Measurements from ENCODE around the gene PLA2G12A. TPM values are rescaled to one million over a fixed set of nuclear protein-coding genes. Genes with fewer than 3 reads are reported as not detected.
A peak's percentile ranks its signal among the peaks of the same experiment; 100 is the strongest.

Gene PLA2G12A
- total and polyA plus RNA-seq, 9 of the 15 experiments (the other 6 are each of a cell fraction or from before 2014, with no cell fraction given), result 24.2 to 226 (median 80.5) TPM

DNA sequence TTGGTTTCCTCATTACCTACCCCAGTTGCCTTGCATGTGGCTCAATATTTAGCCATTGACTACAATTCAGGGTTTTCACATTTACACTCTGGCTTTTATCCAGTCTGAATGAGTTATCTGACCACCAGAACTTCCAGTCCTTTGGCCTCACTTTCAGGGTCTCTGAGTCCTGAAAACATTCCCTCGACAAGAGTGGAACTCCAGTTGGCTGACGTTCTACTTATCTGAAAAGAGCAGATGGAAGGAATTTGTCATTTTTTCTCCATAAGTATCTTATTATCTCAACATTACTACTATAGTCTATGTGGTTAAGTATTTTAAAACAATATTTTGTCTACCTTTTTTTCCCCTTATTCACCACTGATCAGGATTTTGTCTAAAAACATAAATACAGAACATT is 21.4 kb downstream of the PLA2G12A start (continued):
- TF ChIP-seq, protein P1, sequence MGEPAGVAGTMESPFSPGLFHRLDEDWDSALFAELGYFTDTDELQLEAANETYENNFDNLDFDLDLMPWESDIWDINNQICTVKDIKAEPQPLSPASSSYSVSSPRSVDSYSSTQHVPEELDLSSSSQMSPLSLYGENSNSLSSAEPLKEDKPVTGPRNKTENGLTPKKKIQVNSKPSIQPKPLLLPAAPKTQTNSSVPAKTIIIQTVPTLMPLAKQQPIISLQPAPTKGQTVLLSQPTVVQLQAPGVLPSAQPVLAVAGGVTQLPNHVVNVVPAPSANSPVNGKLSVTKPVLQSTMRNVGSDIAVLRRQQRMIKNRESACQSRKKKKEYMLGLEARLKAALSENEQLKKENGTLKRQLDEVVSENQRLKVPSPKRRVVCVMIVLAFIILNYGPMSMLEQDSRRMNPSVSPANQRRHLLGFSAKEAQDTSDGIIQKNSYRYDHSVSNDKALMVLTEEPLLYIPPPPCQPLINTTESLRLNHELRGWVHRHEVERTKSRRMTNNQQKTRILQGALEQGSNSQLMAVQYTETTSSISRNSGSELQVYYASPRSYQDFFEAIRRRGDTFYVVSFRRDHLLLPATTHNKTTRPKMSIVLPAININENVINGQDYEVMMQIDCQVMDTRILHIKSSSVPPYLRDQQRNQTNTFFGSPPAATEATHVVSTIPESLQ (CRISPR knock-in tag; IDR thresholded peaks at IDR 0.05), result no peak
- TF ChIP-seq ZBTB17 (CRISPR knock-in tag; IDR thresholded peaks at IDR 0.05), result no peak
- no peak for TF ChIP-seq ETS2 (tag; IDR thresholded peaks at IDR 0.05; ENCODE audit: borderline replicate concordance, poor library complexity, severe bottlenecking)
- TF ChIP-seq ARID1B (IDR thresholded peaks at IDR 0.05), result peak; percentile 68

DNA sequence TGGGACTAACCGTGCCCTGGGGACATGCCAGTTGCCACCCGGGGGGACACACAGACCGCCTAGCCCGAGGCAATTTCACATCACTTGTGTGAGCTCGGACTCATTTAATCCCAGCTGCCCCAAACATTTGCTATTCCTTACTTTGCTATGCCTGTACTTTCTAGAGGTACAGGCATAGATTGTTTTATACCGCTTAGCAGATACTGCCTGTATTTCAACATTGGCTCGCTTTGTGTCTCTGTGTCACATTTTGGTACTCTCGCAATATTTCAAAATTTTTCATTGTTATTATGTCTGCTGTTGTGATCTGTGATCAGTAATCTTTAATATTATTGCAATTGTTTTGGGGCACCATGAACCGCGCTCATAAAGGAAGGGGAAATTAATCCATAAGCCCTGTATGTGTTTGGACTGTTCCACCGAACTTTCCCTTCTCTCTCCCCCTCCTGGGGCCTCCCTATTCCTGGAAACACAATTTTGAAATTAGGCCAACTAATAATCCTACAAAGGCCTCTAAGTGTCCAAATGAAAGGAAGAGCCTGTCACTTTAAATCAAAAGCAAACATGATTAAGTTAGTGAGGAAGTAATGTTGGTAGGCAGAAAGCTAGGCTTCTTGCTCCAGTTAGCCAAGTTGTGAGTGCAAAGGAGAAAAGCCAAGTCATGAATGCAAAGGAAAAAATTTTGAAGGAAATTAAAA is 26.1 kb downstream of the PLA2G12A start:
- H4K20me1 ChIP-seq (replicated peaks; ENCODE audit: control insufficient read depth, insufficient read depth, low read length), result no peaks in the 10 kb centered on the region; the same call in 1 of the 2 replicates
- H3K36me3 ChIP-seq (ENCODE audit: control insufficient read depth, insufficient read depth, low read length), result peaks cover 29% of the 10 kb centered on the region
- intact Hi-C loops (cut with micrococcal nuclease) (loop anchor here (2.0 to 10.0 kb wide), 3 partner anchors 25 to 271 kb away; partner anchors contain the start of gene GAR1), in situ Hi-C loops (cut with MboI) (no loop called here)
- no peaks in the 10 kb centered on the region for H3K27me3 ChIP-seq (ENCODE audit: control insufficient read depth in 2 of 2, insufficient read depth in 2 of 2, low read length in 2 of 2)
- ATAC-seq (no peak), DNase-seq (ENCODE audit: extremely low read depth in 1 of 4, low spot score in 3 of 4) (peak in 1 of 4 experiments; percentile 16), FAIRE-seq (no peak)
- ChIA-PET CTCF (ENCODE audit: low intra/inter-chr PET ratio) (interaction anchor here (1.4 to 1.9 kb wide), 3 partner anchors 99 to 123 kb away, joined by 5 to 7 read pairs (median 7); no protein-coding TSS in a partner anchor), POLR2A (interaction anchor here (0.5 to 2.1 kb wide), 6 partner anchors 8 to 1911 kb away, joined by 3 to 6 read pairs (median 4); no protein-coding TSS in a partner anchor)
- H3K9me1 ChIP-seq (ENCODE audit: control insufficient read depth, insufficient read depth, low read length), result no peaks in the 10 kb centered on the region
- H3K4me3 ChIP-seq, result peak overlapping the region; percentile 80
- H3K4me1 ChIP-seq (replicated peaks in 1 of 2; ENCODE audit: control insufficient read depth in 2 of 2, insufficient read depth in 2 of 2, low read length in 2 of 2), result peaks cover 24 to 26% of the 10 kb centered on the region in 2 experiments
- peaks cover 31% of the 10 kb centered on the region for H3K79me2 ChIP-seq (ENCODE audit: control insufficient read depth, insufficient read depth, low read length)
- no peaks in the 10 kb centered on the region for H3K9me3 ChIP-seq (replicated peaks; ENCODE audit: control insufficient read depth, insufficient read depth, low read depth, low read length)
- peak overlapping the region; percentile 85 for H3K4me2 ChIP-seq (ENCODE audit: insufficient read depth, low read length)
- H2AFZ ChIP-seq (ENCODE audit: low read depth, low read length), result peak overlapping the region; percentile 91
- peak overlapping the region; percentile 82 for H3K27ac ChIP-seq (ENCODE audit: extremely low read depth, low read depth, low read length)
- no TSS peak for BruUV-seq (replicated peaks)
- H3K9ac ChIP-seq (ENCODE audit: insufficient read depth in 1 of 2, low read depth in 2 of 2, low read length in 2 of 2), result peak overlapping the region; percentile 86 to 94
- 22% methylated on average over 11 of the region's 11 CpGs for WGBS (ENCODE audit: insufficient coverage, low coverage, missing lambda C conversion rate)
- TF ChIP-seq DDX20 (tag; IDR thresholded peaks at IDR 0.05; ENCODE audit: low read depth), result no peak
- no peak for TF ChIP-seq SMAD4 (CRISPR knock-in tag; conservative IDR thresholded peaks at IDR 0.05)
- no peak for TF ChIP-seq HNRNPL (IDR thresholded peaks at IDR 0.05; ENCODE audit: low read depth, low read length)
- no peak for TF ChIP-seq CHD1 (IDR thresholded peaks at IDR 0.05; ENCODE audit: low read length)
- no peak for TF ChIP-seq MYC (IDR thresholded peaks at IDR 0.05; ENCODE audit: low read depth, low read length)
- TF ChIP-seq MYC (CRISPR knock-in tag; IDR thresholded peaks at IDR 0.05; ENCODE audit: borderline replicate concordance, low read depth), result no peak
- TF ChIP-seq, protein P2, sequence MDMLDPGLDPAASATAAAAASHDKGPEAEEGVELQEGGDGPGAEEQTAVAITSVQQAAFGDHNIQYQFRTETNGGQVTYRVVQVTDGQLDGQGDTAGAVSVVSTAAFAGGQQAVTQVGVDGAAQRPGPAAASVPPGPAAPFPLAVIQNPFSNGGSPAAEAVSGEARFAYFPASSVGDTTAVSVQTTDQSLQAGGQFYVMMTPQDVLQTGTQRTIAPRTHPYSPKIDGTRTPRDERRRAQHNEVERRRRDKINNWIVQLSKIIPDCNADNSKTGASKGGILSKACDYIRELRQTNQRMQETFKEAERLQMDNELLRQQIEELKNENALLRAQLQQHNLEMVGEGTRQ (CRISPR knock-in tag; IDR thresholded peaks at IDR 0.05), result no peak
- TF ChIP-seq ZBTB1 (CRISPR knock-in tag; IDR thresholded peaks at IDR 0.05; ENCODE audit: borderline replicate concordance, low read depth), result no peak
- TF ChIP-seq GATAD2A (IDR thresholded peaks at IDR 0.05), result no peak

Measured in K562 (cell line).